NCI-H2227 treated with DMSO at 0.1 percent for 48 hours (cell line): Measurements from ENCODE around the gene ANO10.
A peak's percentile ranks its signal among the peaks of the same experiment; 100 is the strongest.
"Not testable (repeated sequence)": the region's sequence is repeated elsewhere in the genome, so short reads cannot be mapped to it uniquely, and the experiment has no call there.

ENCODE experiments used
- DNase-seq: peaks from one replicate; lab custom pipeline; 2025; lab: John Stamatoyannopoulos, UW

Gene ANO10

GRCh38 chr3:43518515-43518914 is 103.3 kb downstream of the ANO10 start:
- DNase-seq: not testable (repeated sequence)

GRCh38 chr3:43515970-43516635 is 105.7 kb downstream of the ANO10 start:
- no peak for DNase-seq

- DNase-seq: no peak
Observed at GRCh38 chr3:43515208-43515917, 106.4 kb downstream of the ANO10 start.

- DNase-seq: no peak
Observed at GRCh38 chr3:43512754-43513404, 108.9 kb downstream of the ANO10 start.

GRCh38 chr3:43506644-43507043 is 115.2 kb downstream of the ANO10 start:
- no peak for DNase-seq

GRCh38 chr3:43505351-43505750 is 116.5 kb downstream of the ANO10 start:
- DNase-seq: peak; percentile 53

- DNase-seq: peak; percentile 24
Observed at GRCh38 chr3:43503067-43503728, 118.6 kb downstream of the ANO10 start.

- DNase-seq: no peak
Observed at GRCh38 chr3:43499256-43499655, 122.6 kb downstream of the ANO10 start.

- DNase-seq: no peak
Observed at GRCh38 chr3:43497905-43498365, 123.9 kb downstream of the ANO10 start.

GRCh38 chr3:43497422-43497821 is 124.4 kb downstream of the ANO10 start:
- DNase-seq: no peak

- DNase-seq: no peak
Observed at GRCh38 chr3:43496740-43497375, 125.0 kb downstream of the ANO10 start.

- not testable (repeated sequence) for DNase-seq
Observed at GRCh38 chr3:43492932-43493331, 128.9 kb downstream of the ANO10 start.

- not testable (repeated sequence) for DNase-seq
Observed at GRCh38 chr3:43491807-43492206, 130.0 kb downstream of the ANO10 start.

- DNase-seq: no peak
Observed at GRCh38 chr3:43490640-43491185, 131.1 kb downstream of the ANO10 start.

GRCh38 chr3:43489930-43490329 is 131.9 kb downstream of the ANO10 start:
- DNase-seq: no peak

GRCh38 chr3:43485931-43486330 is 135.9 kb downstream of the ANO10 start:
- DNase-seq: no peak

- no peak for DNase-seq
Observed at GRCh38 chr3:43484926-43485488, 136.8 kb downstream of the ANO10 start.

GRCh38 chr3:43481375-43481774 is 140.4 kb downstream of the ANO10 start:
- no peak for DNase-seq

GRCh38 chr3:43478839-43479238 is 143.0 kb downstream of the ANO10 start:
- not testable (repeated sequence) for DNase-seq

- no peak for DNase-seq
Observed at GRCh38 chr3:43478118-43478785, 143.6 kb downstream of the ANO10 start.

GRCh38 chr3:43477600-43477999 is 144.2 kb downstream of the ANO10 start:
- no peak for DNase-seq
